ENCODE data around the gene CFAP100. TPM values are rescaled to one million over a fixed set of nuclear protein-coding genes. Genes with fewer than 3 reads are reported as not detected.

CFAP100 gene
- total RNA-seq, 1 donor from 2014 or later, result not detected

- H3K4me1 ChIP-seq (ENCODE audit: insufficient read depth, low read length), result no peaks in the 10 kb centered on the region
- H3K9me3 Mint-ChIP-seq (ENCODE audit: unreplicated experiment), result no peaks in the 10 kb centered on the region
- no peaks in the 10 kb centered on the region for H3K36me3 ChIP-seq (ENCODE audit: insufficient read depth, low read length)
- H3K4me3 ChIP-seq (ENCODE audit: insufficient read depth, low read depth, low read length), result no peak overlapping the region
- H3K27me3 ChIP-seq (ENCODE audit: insufficient read depth, low read length), result no peaks in the 10 kb centered on the region
- H3K36me3 Mint-ChIP-seq (ENCODE audit: low read depth, unreplicated experiment), result peaks cover 4% of the 10 kb centered on the region
- TF ChIP-seq CTCF (IDR thresholded peaks at IDR 0.05; ENCODE audit: insufficient read depth, low read depth, low read length), result no peak
- no peak for TF ChIP-seq EZH2 (IDR thresholded peaks at IDR 0.05; ENCODE audit: insufficient read depth, low read length)
- H3K4me2 ChIP-seq (ENCODE audit: low read length), result no peak overlapping the region
- no peaks in the 10 kb centered on the region for H4K20me1 ChIP-seq (ENCODE audit: insufficient read depth, low read length)
- FAIRE-seq, result no peak
- H3K27ac ChIP-seq (ENCODE audit: low read depth, low read length), result no peak overlapping the region
- H3K4me1 Mint-ChIP-seq (ENCODE audit: low read depth, unreplicated experiment), result no peaks in the 10 kb centered on the region
- no peaks in the 10 kb centered on the region for H3K9me3 ChIP-seq (ENCODE audit: insufficient read depth, low read depth, low read length)
- H3K79me2 ChIP-seq (ENCODE audit: insufficient read depth, low read length), result no peaks in the 10 kb centered on the region
- peaks cover 24% of the 10 kb centered on the region for H3K27me3 Mint-ChIP-seq (ENCODE audit: low read depth, unreplicated experiment)
- H3K27ac Mint-ChIP-seq (ENCODE audit: unreplicated experiment), result no peak overlapping the region
- H3K4me3 Mint-ChIP-seq (ENCODE audit: unreplicated experiment), result no peak overlapping the region
- no peak for DNase-seq (ENCODE audit: low read depth)
- H2AFZ ChIP-seq (ENCODE audit: low read depth, low read length), result no peak overlapping the region
- H3K9ac ChIP-seq (ENCODE audit: low read length), result no peak overlapping the region
Measured at GRCh38 chr3:126402178-126402577, 7.5 kb downstream of the CFAP100 start.

GRCh38 chr3:126402666-126403302 is 8.1 kb downstream of the CFAP100 start:
- FAIRE-seq (no peak), DNase-seq (ENCODE audit: low read depth) (no peak)
- H3K79me2 ChIP-seq (ENCODE audit: insufficient read depth, low read length), result no peaks in the 10 kb centered on the region
- Mint-ChIP-seq H3K27ac (ENCODE audit: unreplicated experiment) (no peak overlapping the region), H3K27me3 (ENCODE audit: low read depth, unreplicated experiment) (peaks cover 26% of the 10 kb centered on the region), H3K9me3 (ENCODE audit: unreplicated experiment) (no peaks in the 10 kb centered on the region), H3K4me3 (ENCODE audit: unreplicated experiment) (no peak overlapping the region), H3K4me1 (ENCODE audit: low read depth, unreplicated experiment) (no peaks in the 10 kb centered on the region), H3K36me3 (ENCODE audit: low read depth, unreplicated experiment) (peaks cover 5% of the 10 kb centered on the region)
- H3K9me3 ChIP-seq (ENCODE audit: insufficient read depth, low read depth, low read length), result no peaks in the 10 kb centered on the region
- no peak overlapping the region for H3K4me2 ChIP-seq (ENCODE audit: low read length)
- no peaks in the 10 kb centered on the region for H3K4me1 ChIP-seq (ENCODE audit: insufficient read depth, low read length)
- H3K27ac ChIP-seq (ENCODE audit: low read depth, low read length), result no peak overlapping the region
- no peak overlapping the region for H2AFZ ChIP-seq (ENCODE audit: low read depth, low read length)
- no peak overlapping the region for H3K9ac ChIP-seq (ENCODE audit: low read length)
- H3K36me3 ChIP-seq (ENCODE audit: insufficient read depth, low read length), result no peaks in the 10 kb centered on the region
- TF ChIP-seq CTCF (IDR thresholded peaks at IDR 0.05; ENCODE audit: insufficient read depth, low read depth, low read length) (no peak), EZH2 (IDR thresholded peaks at IDR 0.05; ENCODE audit: insufficient read depth, low read length) (no peak)
- H3K4me3 ChIP-seq (ENCODE audit: insufficient read depth, low read depth, low read length), result no peak overlapping the region
- no peaks in the 10 kb centered on the region for H4K20me1 ChIP-seq (ENCODE audit: insufficient read depth, low read length)
- no peaks in the 10 kb centered on the region for H3K27me3 ChIP-seq (ENCODE audit: insufficient read depth, low read length)
